ENCODE data around the gene HSD11B2.
"Not testable (repeated sequence)": the region's sequence is repeated elsewhere in the genome, so short reads cannot be mapped to it uniquely, and the experiment has no call there.

The HSD11B2 gene

DNA sequence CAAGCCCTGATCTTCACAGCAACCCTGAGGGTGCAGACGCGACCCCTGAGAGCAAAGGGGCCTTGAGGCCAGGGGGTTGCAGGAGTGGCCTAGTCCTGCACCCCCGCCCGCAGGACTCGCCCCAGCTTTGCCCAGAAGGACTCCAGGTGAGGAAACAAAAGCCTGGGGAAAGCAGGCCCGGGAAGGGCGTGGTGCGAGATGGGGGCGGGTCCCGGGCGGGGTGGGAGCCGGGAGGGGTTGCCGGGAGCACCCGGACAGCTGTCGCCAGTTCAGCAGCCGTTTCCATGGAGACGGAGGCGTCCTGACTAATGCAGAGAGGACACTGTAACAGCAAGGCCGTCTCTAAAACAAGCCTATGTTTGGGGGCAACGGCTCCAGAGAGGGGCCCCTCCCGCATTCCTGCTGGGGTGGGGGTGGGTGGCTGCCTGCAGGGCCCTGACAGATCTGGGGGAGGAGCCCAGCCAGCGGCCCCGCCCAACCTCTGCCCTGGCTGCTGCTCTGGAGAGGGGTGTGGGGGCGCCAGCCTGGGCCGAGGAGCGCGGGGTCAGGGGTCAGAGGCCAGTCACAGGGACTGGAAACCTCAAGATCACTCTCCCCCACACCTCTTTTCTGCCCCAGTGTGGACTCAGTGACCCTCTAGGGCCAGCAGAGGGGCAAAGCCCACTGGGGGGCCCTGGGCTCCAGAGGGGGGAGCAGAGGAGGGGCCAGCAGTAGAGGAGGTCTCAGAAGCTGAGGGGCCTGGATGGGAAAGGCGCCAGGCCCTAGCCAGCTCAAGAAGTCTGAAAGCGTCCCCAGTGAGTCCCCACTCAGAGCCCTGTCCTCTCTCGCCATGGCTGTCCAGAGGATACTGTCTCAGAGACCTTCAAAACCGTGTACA, 34.5 kb upstream of the HSD11B2 start:
- DNase-seq: peak; percentile 98

DNA sequence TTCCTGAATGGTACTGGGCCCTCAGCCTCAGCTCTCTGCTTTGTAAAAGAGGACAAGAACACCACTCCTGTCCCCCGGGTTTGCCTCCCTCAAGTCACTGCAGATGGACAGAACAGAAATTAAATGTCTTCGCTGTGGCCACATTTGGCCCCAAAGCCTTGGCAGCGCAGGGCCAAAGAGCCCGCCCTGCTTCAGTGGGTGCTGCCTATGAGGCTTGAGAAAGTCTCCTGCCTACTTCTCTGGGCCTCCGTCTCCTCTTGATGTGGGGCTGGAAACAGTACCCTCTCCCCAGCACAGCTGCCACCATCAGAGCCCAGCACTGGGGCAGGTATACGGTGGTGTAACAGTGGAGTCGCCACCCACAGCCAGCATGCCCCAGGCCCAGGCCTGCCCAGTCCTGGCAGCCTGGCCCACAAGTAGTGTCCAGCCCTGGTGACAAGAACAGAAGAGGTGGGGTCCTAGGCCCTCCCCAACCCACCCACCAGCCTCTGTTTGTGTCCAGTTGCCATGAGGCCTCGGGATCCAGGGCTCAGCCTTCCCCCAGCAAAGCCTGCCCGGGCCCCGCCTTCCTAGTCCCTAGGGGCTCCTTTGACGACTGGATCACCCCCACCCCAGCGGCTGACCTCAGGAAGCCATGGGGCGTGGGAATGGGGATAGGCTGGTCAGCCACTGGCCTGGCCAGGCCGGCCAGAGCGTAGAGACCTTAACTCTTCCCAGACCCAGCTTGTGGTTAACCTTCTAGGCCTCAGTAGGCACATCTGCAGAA, 33.7 kb upstream of the HSD11B2 start:
- DNase-seq: peak; percentile 17

DNA sequence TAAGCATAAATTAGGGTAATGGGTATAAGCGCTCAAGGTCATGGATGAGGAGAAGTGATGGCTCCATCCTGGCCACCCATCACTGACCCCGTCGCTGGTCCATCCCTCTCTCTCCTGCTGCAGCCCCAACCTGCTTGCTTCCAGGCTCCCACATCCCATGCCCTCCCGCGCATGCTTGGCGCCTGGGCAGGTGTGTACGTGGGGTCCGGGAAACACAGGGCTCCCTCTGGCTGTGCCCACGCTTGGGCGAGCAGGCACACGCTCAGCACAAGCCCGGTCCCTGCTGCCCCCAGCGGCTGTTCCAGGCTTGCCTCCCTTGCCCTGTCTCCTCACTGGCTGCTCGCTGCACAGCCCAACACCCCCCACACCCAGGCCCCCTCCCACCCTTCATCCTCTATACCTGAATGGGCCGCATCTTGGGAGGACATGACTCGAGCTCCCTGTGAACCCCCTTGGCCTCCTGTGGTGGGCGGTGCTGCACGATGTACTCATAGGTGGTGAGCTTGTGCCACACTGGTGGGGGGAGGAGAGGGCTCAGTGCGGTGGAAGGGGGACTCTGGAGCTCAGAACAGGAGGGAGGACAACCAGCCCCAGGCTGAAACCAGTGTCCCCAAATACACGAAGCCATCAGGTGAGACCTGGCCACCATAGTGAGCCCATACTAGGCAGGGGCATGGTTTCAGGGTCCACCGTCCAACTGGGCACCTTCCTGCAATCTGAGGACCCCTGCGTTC, 32.9 kb upstream of the HSD11B2 start:
- DNase-seq: peak; percentile 24

DNA sequence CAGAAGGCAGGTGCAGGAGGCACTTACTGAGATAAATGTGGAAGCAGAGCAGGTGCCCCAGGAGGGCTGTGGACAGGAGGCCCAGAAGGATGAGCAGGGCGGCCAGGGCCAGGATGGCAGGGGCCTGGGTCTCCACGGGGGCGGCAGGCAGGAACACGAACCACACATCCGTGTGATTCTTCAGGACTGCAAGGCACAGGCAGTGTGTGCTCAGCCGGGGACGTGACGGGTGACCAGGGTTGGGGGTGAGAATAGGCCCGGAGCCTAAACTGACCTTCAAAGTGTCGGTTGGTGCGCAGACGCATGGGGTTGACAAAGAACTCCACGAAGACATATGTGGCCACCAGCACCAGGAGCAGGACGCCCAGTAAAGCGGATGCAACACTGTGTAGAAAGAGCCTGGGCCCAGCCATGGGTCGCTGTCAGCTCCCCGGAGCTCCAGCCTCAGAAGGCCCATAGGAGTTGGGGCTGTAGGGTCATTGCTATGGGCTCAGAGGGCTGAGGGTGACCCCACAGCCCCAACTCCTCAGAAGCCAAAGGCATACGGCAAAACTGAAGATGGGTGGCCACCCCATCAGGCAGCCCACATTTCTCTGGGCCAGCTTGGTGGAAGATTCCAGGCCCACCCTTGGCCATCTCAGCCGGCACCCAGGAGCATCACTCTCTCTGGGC, 32.2 kb upstream of the HSD11B2 start:
- DNase-seq: no peak

DNA sequence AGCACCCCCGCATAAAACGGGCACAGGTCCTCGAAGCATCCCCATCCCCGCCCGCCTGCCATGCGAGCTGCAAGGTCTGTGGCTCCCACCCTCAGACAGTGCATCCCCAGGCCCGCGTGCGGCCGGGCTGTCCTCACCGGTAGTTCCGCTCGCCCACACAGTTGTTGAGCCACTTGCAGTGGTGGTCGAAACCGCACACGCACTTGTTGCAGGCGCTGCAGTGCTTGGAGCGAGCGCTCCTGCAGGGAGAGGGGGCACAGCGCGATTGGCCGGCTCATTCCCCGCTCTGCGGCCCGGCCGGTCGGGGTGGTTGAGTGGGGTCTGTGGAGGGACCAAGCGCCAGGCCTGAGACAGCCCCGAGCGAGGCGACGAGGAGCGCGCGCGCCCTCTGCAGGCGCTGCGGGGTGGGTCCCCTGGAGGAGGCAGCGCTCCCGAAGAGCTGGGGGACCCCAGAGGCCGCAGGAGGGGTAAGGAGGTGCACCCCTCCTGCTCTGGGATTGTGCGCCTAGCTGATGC, 31.6 kb upstream of the HSD11B2 start:
- DNase-seq: peak; percentile 70

DNA sequence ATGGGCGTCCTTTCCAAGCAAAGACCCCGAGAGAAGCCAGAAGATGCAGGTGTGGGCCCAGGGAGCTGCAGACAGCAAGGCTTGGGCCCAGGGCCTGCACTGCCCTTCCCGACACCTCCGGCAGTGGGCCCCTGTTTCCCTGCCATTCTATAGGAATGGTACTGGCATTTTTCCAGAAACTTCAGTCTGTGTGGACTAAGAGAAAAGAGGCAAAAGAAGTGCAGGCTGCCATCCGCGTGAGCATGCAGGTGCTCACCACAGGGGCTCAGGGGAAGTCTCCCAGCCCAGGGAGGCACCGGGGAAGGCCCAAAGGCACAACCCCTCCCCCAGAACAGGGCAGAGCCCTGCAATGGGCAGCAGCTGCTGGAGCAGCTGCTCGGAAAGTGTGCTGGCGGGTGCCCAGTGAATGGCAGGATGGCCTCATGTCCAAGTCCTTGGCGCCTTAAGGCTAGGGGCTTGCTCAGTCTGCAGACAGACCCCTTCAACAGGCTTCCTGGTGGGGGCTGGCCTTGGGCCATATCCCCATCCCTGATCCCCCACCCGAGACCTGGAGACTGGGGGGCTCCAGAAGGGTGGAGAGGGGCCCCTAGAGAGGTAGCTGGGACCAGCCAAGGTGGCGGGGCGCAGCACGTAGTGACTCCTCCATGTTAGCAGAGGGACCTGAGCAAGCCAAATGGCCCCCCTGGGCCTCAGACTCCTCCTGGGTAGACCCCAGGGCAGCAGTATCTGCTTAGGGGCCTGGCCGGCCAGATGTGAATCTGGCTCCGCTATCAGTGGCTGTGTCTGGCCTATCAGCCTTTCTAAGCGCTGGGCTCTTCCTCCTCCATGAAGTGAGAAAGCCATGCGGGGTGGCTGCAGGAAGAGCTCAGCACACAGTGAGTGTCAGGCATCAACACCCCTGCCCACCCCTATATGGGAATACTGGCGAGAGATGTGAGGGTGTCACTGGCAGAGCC, 30.9 kb upstream of the HSD11B2 start:
- DNase-seq: peak; percentile 75

DNA sequence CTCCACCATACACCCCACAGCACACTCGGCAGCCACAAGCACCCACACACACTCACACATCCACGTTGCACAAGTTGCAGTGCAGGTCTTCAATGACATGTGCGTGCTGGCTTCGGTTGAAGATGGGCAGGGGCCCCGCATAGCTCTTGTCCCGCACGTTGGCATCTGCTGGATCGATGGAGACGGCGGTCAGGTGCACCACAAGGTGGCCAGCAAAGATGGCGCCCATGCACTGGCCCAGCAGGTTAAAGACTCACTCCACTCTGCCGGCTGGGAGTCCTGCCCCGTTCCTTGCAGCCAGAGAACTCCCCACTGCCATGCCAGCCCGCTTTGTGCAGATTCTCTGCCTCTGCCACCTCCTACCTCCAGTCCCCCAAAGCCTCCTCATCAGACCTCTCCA, 30.0 kb upstream of the HSD11B2 start:
- no peak for DNase-seq

DNA sequence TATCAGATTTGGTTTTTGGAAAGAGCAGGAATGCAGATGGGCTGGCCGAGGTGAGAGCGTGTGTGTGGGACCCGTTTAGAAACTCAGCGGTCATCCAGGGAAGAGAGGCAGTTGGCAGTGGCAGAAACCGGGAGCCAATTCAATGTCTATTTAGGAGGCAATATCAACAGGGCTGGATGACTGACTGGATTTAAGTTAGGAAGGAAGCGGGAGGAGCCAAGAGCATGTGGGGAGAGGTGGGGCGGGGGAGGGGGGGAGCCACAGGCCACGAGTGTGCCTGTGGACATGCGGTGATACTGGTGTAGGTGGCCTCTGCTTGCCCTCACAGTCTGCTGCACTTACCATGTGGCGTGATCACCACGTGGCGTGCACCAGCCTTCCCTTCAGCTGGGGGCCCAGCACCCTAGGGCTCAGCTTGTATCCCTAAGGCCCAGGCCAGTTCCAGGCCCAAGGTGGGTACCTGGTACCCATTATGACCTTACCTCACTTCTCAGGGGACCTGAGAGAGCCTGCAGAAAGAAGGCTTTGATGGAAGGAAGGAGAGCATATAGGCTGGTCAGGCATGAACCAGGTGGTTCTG, 26.9 kb upstream of the HSD11B2 start:
- peak; percentile 25 for DNase-seq

DNA sequence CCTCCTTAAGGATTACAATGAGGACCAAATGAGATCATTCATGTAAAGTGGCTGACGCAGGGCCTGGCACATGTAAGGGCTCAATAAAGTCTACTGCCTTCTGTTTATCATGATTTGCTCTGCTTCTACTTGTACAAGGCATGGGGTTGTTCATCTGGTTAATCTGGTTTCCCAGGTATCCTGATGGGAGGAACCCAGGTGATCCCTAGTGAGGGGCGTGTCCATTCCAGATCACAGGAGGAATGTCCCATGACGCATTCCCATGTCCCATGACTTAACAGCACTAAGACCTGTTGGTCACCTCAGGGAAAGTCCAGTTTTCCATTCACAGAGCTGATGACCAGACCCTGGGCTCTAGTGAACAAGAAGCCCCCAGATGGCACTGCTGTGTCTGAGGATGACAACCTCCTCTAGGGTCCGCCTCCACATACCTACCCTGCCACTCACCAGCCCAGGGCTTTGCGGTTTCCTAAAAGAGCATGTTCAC, 26.1 kb upstream of the HSD11B2 start:
- peak; percentile 94 for DNase-seq

DNA sequence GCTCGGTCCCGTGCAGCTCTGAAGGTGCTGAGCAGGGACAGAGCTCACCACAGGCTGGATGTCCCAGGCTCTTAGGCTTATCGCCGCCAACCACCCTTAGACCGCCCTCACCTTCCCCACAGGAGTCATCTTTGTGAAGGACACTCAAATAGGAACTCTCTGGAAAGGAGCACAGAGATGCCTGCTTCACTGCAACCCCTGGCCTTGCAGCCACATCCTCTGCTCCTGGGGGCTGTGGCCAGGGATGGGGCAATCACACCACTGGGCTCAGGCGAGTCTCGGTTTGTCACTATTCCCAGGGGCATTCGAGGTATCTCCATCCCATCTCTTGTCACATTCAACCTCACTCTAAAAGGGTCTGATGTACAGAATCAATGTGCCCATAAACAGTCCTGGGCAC, 25.6 kb upstream of the HSD11B2 start:
- no peak for DNase-seq

DNA sequence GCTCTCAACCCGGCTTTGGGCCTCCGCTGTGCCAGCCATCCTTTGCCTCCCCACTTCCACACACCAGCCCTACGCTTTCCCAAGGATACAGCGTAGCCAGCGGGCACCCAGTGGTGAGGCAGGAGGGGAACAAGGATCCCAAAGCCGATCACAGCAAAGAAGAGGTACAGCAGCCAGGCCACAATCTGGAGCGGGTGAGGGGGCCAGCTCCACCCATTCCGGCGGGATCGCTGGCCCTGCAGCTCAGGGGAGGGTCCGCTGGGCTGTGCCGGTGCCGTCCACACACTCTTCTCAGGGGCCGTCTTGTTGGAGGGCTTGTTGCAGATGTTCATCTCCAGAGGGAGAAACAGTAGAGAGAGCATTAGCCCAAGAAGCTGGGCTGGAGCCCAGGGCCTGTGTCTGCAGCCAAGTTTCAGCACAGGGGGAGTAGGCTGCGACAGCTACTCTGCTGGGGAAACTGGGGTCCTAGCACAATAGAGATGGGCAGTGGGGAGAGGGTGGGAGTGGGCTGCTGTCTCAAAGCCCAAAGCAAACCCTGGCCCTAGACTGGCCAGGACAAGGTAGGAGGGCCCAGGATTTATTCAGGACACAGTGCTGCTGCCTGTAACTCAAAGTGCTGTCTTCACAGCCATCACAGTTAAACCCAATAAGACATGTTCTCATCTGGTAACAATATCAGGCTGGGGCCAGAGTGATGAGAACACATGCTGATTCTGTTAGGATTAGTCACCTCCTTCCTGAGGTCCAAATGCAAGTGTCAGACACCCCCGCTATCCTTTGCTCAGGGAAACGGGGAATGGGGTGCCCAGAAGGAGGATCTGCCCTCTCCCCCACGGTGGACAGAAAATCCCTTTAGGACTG, 24.6 kb upstream of the HSD11B2 start:
- no peak for DNase-seq

DNA sequence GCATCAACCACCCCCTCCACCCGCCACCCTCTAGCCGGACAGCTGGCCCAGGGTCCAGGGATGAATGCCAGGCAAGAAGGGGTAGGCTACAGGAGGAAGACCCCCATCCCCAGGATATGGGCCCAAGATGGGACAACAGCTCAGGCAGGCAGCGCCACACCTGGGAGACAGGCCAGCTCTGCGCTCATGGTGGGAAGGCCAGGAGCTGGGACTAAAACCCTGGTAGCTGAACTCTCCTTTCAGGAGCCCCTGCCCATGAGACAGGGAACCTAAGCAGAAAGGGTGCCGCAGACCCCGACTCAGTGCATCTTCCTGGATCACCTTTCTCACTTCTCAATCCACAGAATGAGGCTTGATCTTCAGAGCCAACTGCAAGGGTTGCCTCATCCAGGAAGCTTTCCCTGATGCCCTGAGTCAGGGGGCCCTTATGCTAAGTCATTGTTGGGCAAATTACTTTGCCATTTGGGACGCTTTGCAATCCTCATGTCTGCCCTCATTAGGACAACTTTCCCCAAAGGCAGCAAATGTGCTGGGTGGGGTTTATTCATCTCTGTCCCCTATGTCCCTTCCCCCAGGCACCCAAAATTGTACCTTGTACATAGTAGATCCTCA, 23.6 kb upstream of the HSD11B2 start:
- no peak for DNase-seq

DNA sequence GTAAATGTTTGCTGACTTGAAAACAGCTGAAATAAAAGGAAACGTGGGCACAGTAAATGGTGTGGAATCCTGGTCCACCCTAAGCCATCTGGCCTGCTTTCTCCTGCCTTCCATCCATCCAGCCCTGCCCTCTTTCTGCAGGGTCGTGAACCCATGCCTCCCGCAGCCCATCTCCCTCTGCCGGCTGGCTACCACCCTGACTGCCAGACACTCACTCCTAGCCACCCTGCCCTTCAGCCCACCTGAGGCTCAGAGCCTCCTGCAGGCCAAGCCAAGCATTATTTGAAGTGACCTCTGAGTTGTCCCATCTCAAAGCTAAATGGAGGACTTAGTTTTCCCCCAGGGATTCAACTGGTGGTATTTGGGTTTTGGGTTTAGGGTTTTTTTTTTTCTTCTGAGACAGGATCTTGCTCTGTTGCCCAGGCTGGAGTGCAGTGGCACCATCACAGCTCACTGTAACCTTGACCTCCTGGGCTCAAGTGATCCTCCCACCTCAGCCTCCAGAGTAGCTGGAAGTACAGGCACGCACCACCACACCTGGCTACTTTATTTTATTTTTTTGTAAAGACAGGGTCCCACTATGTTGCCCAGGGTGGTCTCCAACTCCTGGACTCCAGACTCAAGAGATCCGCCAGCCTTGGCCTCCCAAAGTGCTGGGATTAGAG, 23.0 kb upstream of the HSD11B2 start:
- DNase-seq: no peak

DNA sequence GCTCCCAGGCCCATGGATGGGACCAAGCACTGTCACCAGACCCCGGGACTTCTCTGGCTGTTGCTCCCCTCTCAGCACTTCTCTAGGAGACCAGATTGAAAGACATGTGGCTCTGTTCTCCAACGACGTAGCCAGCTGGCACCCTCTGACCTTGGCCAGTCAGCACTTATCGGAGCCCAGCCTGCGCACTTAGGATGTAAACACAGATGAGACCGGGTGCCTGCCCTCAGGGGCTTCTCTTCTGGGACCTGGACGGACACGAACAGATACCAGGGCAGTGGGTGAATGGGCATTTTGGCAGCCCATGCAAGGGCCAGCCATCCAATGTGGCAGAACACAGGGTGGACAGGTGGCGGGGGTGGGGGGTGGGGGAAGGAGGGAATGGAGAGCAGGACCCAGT, 21.3 kb upstream of the HSD11B2 start:
- no peak for DNase-seq

DNA sequence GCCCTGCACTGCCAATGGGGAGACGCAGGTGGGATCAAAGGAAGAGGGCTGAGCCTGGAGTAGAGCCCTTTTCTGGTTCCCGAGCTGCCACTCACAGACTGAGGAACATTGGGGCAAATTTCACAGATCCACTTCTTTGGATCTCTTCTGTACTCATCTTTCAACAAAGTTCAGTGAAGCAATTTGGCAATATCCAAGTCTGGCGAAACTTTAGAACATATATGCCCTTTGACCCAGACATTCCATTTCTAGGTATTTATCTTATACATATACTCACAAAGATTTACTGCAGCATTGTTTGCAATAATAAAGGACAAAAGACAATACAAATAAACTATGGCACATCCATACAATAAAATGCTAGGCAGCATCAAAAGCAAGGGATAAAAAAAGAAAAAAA, 19.6 kb upstream of the HSD11B2 start:
- DNase-seq: no peak

DNA sequence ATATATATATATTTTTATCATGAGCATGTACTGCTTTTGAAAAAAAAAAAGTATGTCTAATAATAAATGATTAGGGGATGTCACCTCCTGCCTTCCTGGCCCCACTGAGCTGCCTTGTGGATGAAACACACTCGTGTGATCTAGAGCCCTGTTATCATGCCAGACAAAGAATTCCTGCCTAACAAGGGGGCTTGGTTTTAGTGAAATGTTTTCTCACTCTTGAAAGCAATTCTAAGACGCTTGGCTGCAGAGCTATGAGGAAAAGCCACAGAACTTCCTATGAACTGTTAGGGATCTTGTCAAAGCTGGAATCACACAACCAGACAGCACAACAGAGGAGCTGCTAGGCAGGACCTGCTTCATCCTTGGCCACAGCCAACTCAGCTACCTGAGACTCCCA, 18.6 kb upstream of the HSD11B2 start:
- no peak for DNase-seq

DNA sequence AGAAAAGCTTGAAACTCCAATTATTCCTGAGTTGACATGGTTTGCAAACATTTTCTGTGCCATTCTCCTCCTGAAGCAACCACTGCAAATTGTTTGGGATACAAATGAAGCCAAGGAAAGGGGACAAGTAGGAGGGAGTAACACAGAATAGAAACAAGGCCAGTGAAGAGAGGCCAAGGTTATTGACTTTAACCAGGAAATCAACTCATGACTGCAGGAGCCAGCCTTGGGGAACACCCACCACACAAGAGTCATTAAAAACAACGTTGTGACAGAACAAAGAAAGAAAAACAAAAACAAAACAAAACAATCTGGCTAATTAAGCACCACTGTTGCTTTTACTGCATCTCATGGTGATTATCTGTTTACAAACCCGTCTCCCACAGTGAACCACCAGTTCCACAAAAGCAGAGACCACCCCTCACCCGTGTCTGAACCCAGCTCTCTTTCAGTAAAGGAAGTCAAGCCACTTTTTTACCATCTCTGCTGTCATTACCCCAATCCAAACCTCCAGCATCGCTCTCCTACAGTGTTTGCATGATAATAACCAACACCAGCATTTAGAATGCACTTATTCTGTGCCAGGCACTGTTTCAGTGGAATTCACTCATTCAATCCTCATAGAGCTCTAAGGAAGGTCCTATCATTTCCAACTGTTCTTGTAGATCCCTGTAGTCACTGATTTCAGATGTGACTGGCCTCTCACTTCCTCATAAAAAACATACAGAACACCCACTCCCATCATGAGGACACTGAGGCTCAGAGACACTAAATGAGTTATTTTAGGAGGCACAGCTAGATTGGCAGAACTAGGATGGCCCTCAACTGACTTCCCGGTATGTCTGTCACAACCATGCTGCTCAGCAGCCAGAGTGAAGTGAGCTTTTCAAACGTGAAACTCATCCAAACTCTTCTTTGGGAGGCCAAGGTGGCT, 16.7 kb upstream of the HSD11B2 start:
- DNase-seq: no peak

DNA sequence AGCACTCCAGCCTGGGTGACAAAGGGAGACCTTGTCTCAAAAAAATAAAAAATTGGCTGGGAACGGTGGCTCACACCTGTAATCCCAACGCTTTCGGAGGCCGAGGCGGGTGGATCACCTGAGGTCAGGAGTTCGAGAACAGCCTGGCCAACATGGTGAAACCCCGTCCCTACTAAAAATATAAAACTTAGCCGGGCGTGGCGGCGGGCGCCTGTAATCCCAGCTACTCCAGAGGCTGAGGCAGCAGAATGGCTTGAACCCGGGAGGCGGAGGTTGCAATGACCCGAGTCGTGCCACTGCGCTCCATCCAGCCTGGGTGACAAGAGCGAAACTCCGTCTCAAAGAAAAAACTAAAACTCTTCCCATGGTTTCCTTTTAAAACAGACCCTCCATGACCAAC, 15.5 kb upstream of the HSD11B2 start:
- DNase-seq: not testable (repeated sequence)

Data from DMS53 (cell line).